Osteoblast (primary cell): ENCODE measurements around the gene FNDC8. TPM values are rescaled to one million over a fixed set of nuclear protein-coding genes. Genes with fewer than 3 reads are reported as not detected.

ENCODE experiments used
- DNase-seq: peaks from one replicate; pipeline ENCODE4 v3.0.0; 2011; ENCODE audit warnings: low spot score, mixed read lengths; ENCODE audit not compliant: insufficient read length; ENCODE audit errors: missing footprints
- H2AFZ ChIP-seq: 2 replicates; pipeline ENCODE4 v1.6.0; 2011; ENCODE audit warnings: mild to moderate bottlenecking, low read length
- H3K27ac ChIP-seq: 2 replicates; pipeline ENCODE4 v1.5.1; 2011; ENCODE audit warnings: mild to moderate bottlenecking, low read depth, low read length, moderate library complexity
- H3K27me3 ChIP-seq: 2 replicates; pipeline ENCODE4 v1.6.0; 2012; ENCODE audit warnings: mild to moderate bottlenecking, control low read depth, inconsistent platforms, low read length, moderate library complexity; ENCODE audit not compliant: insufficient read depth
- H3K36me3 ChIP-seq: 2 replicates; pipeline ENCODE4 v1.5.1; 2011; ENCODE audit warnings: mild to moderate bottlenecking, low read length, control low read depth, moderate library complexity; ENCODE audit not compliant: insufficient read depth
- H3K4me1 ChIP-seq: 2 replicates; pipeline ENCODE4 v1.5.1; 2011; ENCODE audit warnings: mild to moderate bottlenecking, low read length, control low read depth, moderate library complexity; ENCODE audit not compliant: insufficient read depth
- H3K4me2 ChIP-seq: 2 replicates; pipeline ENCODE4 v1.6.0; 2011; ENCODE audit warnings: mild to moderate bottlenecking, low read length; ENCODE audit not compliant: insufficient read depth
- H3K4me3 ChIP-seq: fragments of 200-600 bp; sonication (generic); 3 replicates; pipeline ENCODE4 v1.5.1; 2012; ENCODE audit warnings: mild to moderate bottlenecking, low read length, inconsistent platforms; ENCODE audit not compliant: insufficient read depth
- H3K79me2 ChIP-seq: 2 replicates; pipeline ENCODE4 v1.6.0; 2012; ENCODE audit warnings: mild to moderate bottlenecking, low read length, control low read depth, inconsistent platforms; ENCODE audit not compliant: insufficient read depth
- H3K9me3 ChIP-seq: 2 replicates; pipeline ENCODE4 v1.5.1; 2011; ENCODE audit warnings: low read depth, low read length, control low read depth
- H4K20me1 ChIP-seq: 2 replicates; pipeline ENCODE4 v1.6.0; 2012; ENCODE audit warnings: mild to moderate bottlenecking, low read length, control low read depth; ENCODE audit not compliant: insufficient read depth
- total RNA-seq: library from RNA; depleted of rRNA; stranded (reverse); fragments of >200 nt; gene quantifications from 2 replicates; pipeline ENCODE4 v1.2.3, GENCODE V29; 2012
- TF ChIP-seq, protein P1 (sequence below): IDR thresholded peaks from 2 replicates; pipeline ENCODE4 v1.5.1; 2011; ENCODE audit warnings: mild to moderate bottlenecking, low read depth, low read length, moderate library complexity; ENCODE audit errors: extremely low read depth

The FNDC8 gene
- total RNA-seq, 1 donor = not detected

GRCh38 chr17:35080536-35080935 lies 40.9 kb upstream of the FNDC8 start:
- Histone ChIP-seq H3K79me2 (peaks cover 79% of the 10 kb centered on the region), H3K36me3 (no peaks in the 10 kb centered on the region), H3K4me3 (no peak overlapping the region), H3K4me2 (no peak overlapping the region), H3K4me1 (peaks cover 24% of the 10 kb centered on the region), H4K20me1 (peaks cover 12% of the 10 kb centered on the region), H2AFZ (no peak overlapping the region), H3K27ac (no peak overlapping the region), H3K9me3 (no peaks in the 10 kb centered on the region), H3K27me3 (no peaks in the 10 kb centered on the region)
- no peak for DNase-seq
- TF ChIP-seq, protein P1, sequence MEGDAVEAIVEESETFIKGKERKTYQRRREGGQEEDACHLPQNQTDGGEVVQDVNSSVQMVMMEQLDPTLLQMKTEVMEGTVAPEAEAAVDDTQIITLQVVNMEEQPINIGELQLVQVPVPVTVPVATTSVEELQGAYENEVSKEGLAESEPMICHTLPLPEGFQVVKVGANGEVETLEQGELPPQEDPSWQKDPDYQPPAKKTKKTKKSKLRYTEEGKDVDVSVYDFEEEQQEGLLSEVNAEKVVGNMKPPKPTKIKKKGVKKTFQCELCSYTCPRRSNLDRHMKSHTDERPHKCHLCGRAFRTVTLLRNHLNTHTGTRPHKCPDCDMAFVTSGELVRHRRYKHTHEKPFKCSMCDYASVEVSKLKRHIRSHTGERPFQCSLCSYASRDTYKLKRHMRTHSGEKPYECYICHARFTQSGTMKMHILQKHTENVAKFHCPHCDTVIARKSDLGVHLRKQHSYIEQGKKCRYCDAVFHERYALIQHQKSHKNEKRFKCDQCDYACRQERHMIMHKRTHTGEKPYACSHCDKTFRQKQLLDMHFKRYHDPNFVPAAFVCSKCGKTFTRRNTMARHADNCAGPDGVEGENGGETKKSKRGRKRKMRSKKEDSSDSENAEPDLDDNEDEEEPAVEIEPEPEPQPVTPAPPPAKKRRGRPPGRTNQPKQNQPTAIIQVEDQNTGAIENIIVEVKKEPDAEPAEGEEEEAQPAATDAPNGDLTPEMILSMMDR = no peak

DNA sequence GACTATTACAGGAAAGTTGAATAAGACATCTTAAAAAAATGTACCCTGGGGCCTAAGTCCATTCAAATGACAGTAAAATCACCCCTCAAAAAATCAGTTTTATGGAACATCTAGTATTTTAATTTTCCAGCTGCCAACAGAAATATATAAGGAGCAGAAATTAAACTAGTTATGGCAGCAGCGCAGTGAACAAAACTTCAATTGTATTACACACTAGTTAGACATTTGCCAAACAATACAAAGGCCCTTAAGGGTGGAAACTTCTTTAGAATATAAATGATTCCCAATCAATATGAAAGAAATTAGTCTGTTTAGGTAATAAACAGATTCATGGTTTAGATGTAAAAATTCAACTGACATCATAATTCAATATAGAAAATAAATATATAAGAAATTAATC lies 39.8 kb upstream of the FNDC8 start:
- DNase-seq = no peak
- Histone ChIP-seq H3K36me3 (no peaks in the 10 kb centered on the region), H4K20me1 (peaks cover 10% of the 10 kb centered on the region), H3K27me3 (no peaks in the 10 kb centered on the region), H3K27ac (no peak overlapping the region), H3K4me1 (peaks cover 22% of the 10 kb centered on the region), H3K4me3 (no peak overlapping the region), H3K79me2 (peaks cover 84% of the 10 kb centered on the region), H3K4me2 (no peak overlapping the region), H2AFZ (no peak overlapping the region), H3K9me3 (no peaks in the 10 kb centered on the region)
- TF ChIP-seq, protein P1 = no peak

DNA sequence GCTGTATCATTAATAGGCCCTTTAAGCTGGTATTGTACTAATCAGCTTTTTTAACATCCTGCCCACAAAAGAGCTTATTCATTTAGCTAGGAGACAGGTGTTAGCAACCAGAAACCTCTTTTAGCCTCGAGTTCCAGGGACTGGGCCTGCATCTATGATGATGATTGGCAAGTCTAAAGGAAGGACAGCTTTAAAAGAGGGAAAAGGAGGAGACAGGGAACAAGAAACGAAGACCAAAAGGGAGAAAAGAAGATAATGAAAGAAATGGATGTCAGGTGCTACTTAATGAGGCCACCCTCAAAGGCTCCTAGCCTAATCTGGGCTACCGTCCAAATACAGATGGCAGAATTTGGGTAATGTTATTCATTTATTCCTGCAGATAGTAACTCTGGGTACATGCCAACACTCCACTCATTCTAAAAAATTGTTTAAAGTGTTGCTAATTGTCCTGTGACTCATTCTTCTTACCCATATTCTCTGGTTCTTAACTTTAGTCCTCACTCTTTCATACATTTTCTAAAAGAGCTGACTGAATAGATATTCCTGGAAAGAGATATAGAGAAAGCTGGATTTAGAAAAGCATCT lies 39.2 kb upstream of the FNDC8 start:
- Histone ChIP-seq H3K27me3 (no peaks in the 10 kb centered on the region), H3K79me2 (peaks cover 85% of the 10 kb centered on the region), H3K4me1 (peaks cover 22% of the 10 kb centered on the region), H2AFZ (no peak overlapping the region), H3K27ac (no peak overlapping the region), H3K36me3 (no peaks in the 10 kb centered on the region), H3K4me2 (peak overlapping the region; percentile 6), H4K20me1 (peaks cover 9% of the 10 kb centered on the region), H3K9me3 (no peaks in the 10 kb centered on the region), H3K4me3 (no peak overlapping the region)
- TF ChIP-seq, protein P1 = no peak
- DNase-seq = no peak

GRCh38 chr17:35083071-35083470 lies 38.3 kb upstream of the FNDC8 start:
- DNase-seq = no peak
- Histone ChIP-seq H3K27me3 (no peaks in the 10 kb centered on the region), H3K4me3 (no peak overlapping the region), H3K4me2 (no peak overlapping the region), H3K27ac (no peak overlapping the region), H2AFZ (no peak overlapping the region), H3K36me3 (no peaks in the 10 kb centered on the region), H3K9me3 (no peaks in the 10 kb centered on the region), H3K4me1 (peaks cover 29% of the 10 kb centered on the region), H4K20me1 (peaks cover 5% of the 10 kb centered on the region), H3K79me2 (peaks cover 85% of the 10 kb centered on the region)
- TF ChIP-seq, protein P1 = no peak
